ENCODE measurements around the gene SIGLEC8.
"Not testable (repeated sequence)": the region's sequence is repeated elsewhere in the genome, so short reads cannot be mapped to it uniquely, and the experiment has no call there.

SIGLEC8 gene

GRCh38 chr19:51467864-51468544 is 9.8 kb upstream of the SIGLEC8 start:
- Mint-ChIP-seq H3K9me3 (no peaks in the 10 kb centered on the region), H3K27me3 (ENCODE audit: low read depth) (no peaks in the 10 kb centered on the region), H3K4me1 (ENCODE audit: low read depth) (peaks cover 58% of the 10 kb centered on the region), H3K36me3 (ENCODE audit: low read depth) (no peaks in the 10 kb centered on the region), H3K4me3 (peak overlapping the region; percentile 60), H3K27ac (peak overlapping the region; percentile 75)
- no peak for DNase-seq (ENCODE audit: low spot score)

GRCh38 chr19:51466723-51467122 is 8.5 kb upstream of the SIGLEC8 start:
- no peak overlapping the region for H3K4me3 Mint-ChIP-seq
- no peaks in the 10 kb centered on the region for H3K27me3 Mint-ChIP-seq (ENCODE audit: low read depth)
- H3K9me3 Mint-ChIP-seq, result no peaks in the 10 kb centered on the region
- no peak overlapping the region for H3K27ac Mint-ChIP-seq
- no peak for DNase-seq (ENCODE audit: low spot score)
- H3K4me1 Mint-ChIP-seq (ENCODE audit: low read depth), result peaks cover 53% of the 10 kb centered on the region
- H3K36me3 Mint-ChIP-seq (ENCODE audit: low read depth), result no peaks in the 10 kb centered on the region

- H3K9me3 Mint-ChIP-seq; H3K27me3 Mint-ChIP-seq (ENCODE audit: low read depth); H3K27ac Mint-ChIP-seq; DNase-seq (ENCODE audit: low spot score); H3K36me3 Mint-ChIP-seq (ENCODE audit: low read depth): not testable (repeated sequence)
- H3K4me1 Mint-ChIP-seq (ENCODE audit: low read depth), result peaks cover 58% of the 10 kb centered on the region
- peak overlapping the region; percentile 59 for H3K4me3 Mint-ChIP-seq
Measured at GRCh38 chr19:51463976-51464581, 5.8 kb upstream of the SIGLEC8 start.

- Mint-ChIP-seq H3K27me3 (ENCODE audit: low read depth) (no peaks in the 10 kb centered on the region), H3K36me3 (ENCODE audit: low read depth) (no peaks in the 10 kb centered on the region), H3K9me3 (no peaks in the 10 kb centered on the region), H3K4me1 (ENCODE audit: low read depth) (peaks cover 44% of the 10 kb centered on the region), H3K4me3 (no peak overlapping the region), H3K27ac (no peak overlapping the region)
- no peak for DNase-seq (ENCODE audit: low spot score)
Measured at GRCh38 chr19:51462681-51463080, 4.4 kb upstream of the SIGLEC8 start.

GRCh38 chr19:51462276-51462675 is 4.0 kb upstream of the SIGLEC8 start:
- no peak overlapping the region for H3K27ac Mint-ChIP-seq
- no peak for DNase-seq (ENCODE audit: low spot score)
- H3K36me3 Mint-ChIP-seq (ENCODE audit: low read depth), result no peaks in the 10 kb centered on the region
- no peaks in the 10 kb centered on the region for H3K9me3 Mint-ChIP-seq
- H3K27me3 Mint-ChIP-seq (ENCODE audit: low read depth), result no peaks in the 10 kb centered on the region
- H3K4me3 Mint-ChIP-seq, result no peak overlapping the region
- H3K4me1 Mint-ChIP-seq (ENCODE audit: low read depth), result peaks cover 40% of the 10 kb centered on the region

- Mint-ChIP-seq H3K36me3 (ENCODE audit: low read depth) (no peaks in the 10 kb centered on the region), H3K27ac (no peak overlapping the region), H3K4me3 (no peak overlapping the region), H3K9me3 (no peaks in the 10 kb centered on the region), H3K27me3 (ENCODE audit: low read depth) (no peaks in the 10 kb centered on the region), H3K4me1 (ENCODE audit: low read depth) (peaks cover 36% of the 10 kb centered on the region)
- DNase-seq (ENCODE audit: low spot score), result no peak
Measured at GRCh38 chr19:51461723-51462161, 3.5 kb upstream of the SIGLEC8 start.

- Mint-ChIP-seq H3K27me3 (ENCODE audit: low read depth) (no peaks in the 10 kb centered on the region), H3K9me3 (no peaks in the 10 kb centered on the region), H3K36me3 (ENCODE audit: low read depth) (no peaks in the 10 kb centered on the region), H3K27ac (no peak overlapping the region), H3K4me1 (ENCODE audit: low read depth) (peaks cover 26% of the 10 kb centered on the region), H3K4me3 (no peak overlapping the region)
- DNase-seq (ENCODE audit: low spot score), result no peak
Measured at GRCh38 chr19:51460164-51460992, 2.1 kb upstream of the SIGLEC8 start.

- H3K27me3 Mint-ChIP-seq (ENCODE audit: low read depth), result no peaks in the 10 kb centered on the region
- H3K27ac Mint-ChIP-seq, result no peak overlapping the region
- peaks cover 20% of the 10 kb centered on the region for H3K4me1 Mint-ChIP-seq (ENCODE audit: low read depth)
- no peaks in the 10 kb centered on the region for H3K9me3 Mint-ChIP-seq
- no peak for DNase-seq (ENCODE audit: low spot score)
- H3K36me3 Mint-ChIP-seq (ENCODE audit: low read depth), result no peaks in the 10 kb centered on the region
- H3K4me3 Mint-ChIP-seq, result no peak overlapping the region
Measured at GRCh38 chr19:51458899-51459505, 748 bp upstream of the SIGLEC8 start.

GRCh38 chr19:51457351-51458013 is 772 bp downstream of the SIGLEC8 start:
- Mint-ChIP-seq H3K4me1 (ENCODE audit: low read depth) (peaks cover 11% of the 10 kb centered on the region), H3K4me3 (no peak overlapping the region), H3K9me3 (no peaks in the 10 kb centered on the region), H3K27ac (no peak overlapping the region), H3K27me3 (ENCODE audit: low read depth) (no peaks in the 10 kb centered on the region), H3K36me3 (ENCODE audit: low read depth) (no peaks in the 10 kb centered on the region)
- no peak for DNase-seq (ENCODE audit: low spot score)

GRCh38 chr19:51456541-51457290 is 1.5 kb downstream of the SIGLEC8 start:
- Mint-ChIP-seq H3K27me3 (ENCODE audit: low read depth) (no peaks in the 10 kb centered on the region), H3K27ac (no peak overlapping the region), H3K4me3 (no peak overlapping the region), H3K4me1 (ENCODE audit: low read depth) (peaks cover 11% of the 10 kb centered on the region), H3K36me3 (ENCODE audit: low read depth) (no peaks in the 10 kb centered on the region), H3K9me3 (peaks cover 4% of the 10 kb centered on the region)
- DNase-seq (ENCODE audit: low spot score), result no peak

GRCh38 chr19:51450730-51451307 is 7.4 kb downstream of the SIGLEC8 start:
- Mint-ChIP-seq H3K27ac (no peak overlapping the region), H3K9me3 (peaks cover 16% of the 10 kb centered on the region), H3K27me3 (ENCODE audit: low read depth) (no peaks in the 10 kb centered on the region), H3K4me1 (ENCODE audit: low read depth) (peaks cover 30% of the 10 kb centered on the region), H3K4me3 (no peak overlapping the region), H3K36me3 (ENCODE audit: low read depth) (peaks cover 10% of the 10 kb centered on the region)
- peak; percentile 46 for DNase-seq (ENCODE audit: low spot score)

- Mint-ChIP-seq H3K4me1 (ENCODE audit: low read depth) (peaks cover 33% of the 10 kb centered on the region), H3K4me3 (peak overlapping the region; percentile 76), H3K27me3 (ENCODE audit: low read depth) (no peaks in the 10 kb centered on the region), H3K9me3 (peaks cover 20% of the 10 kb centered on the region), H3K27ac (peak overlapping the region; percentile 46), H3K36me3 (ENCODE audit: low read depth) (peaks cover 10% of the 10 kb centered on the region)
- DNase-seq (ENCODE audit: low spot score), result peak; percentile 72
Measured at GRCh38 chr19:51448411-51449016, 9.7 kb downstream of the SIGLEC8 start.
